ENCODE measurements around the gene TUBB6. TPM values are rescaled to one million over a fixed set of nuclear protein-coding genes. Genes with fewer than 3 reads are reported as not detected.

TUBB6 gene
- total RNA-seq, 1 donor from 2014 or later, result 800 TPM

- Histone ChIP-seq H3K27me3 (no peaks in the 10 kb centered on the region), H3K27ac (no peak overlapping the region), H3K36me3 (peaks cover 42 to 95% of the 10 kb centered on the region in 2 donors), H3K4me3 (no peak overlapping the region), H3K9me3 (no peaks in the 10 kb centered on the region), H3K4me1 (peaks cover 0 to 6% of the 10 kb centered on the region in 2 donors)
- peak in 1 of 2 donors; percentile 59 for DNase-seq (ENCODE audit: low spot score in 2 of 2)
- no peak for TF ChIP-seq CTCF (IDR thresholded peaks at IDR 0.05)
- intact Hi-C loops (cut with DNase I), result no loop called here
Measured at GRCh38 chr18:12324991-12325725, 17.1 kb downstream of the TUBB6 start.

GRCh38 chr18:12325726-12326245 lies 17.7 kb downstream of the TUBB6 start:
- H3K4me3 ChIP-seq, result no peak overlapping the region
- no peak for DNase-seq (ENCODE audit: low spot score in 2 of 2)
- H3K4me1 ChIP-seq, result peaks cover 0 to 6% of the 10 kb centered on the region in 2 donors
- peaks cover 37 to 89% of the 10 kb centered on the region in 2 donors for H3K36me3 ChIP-seq
- H3K27ac ChIP-seq, result no peak overlapping the region
- H3K27me3 ChIP-seq, result no peaks in the 10 kb centered on the region
- H3K9me3 ChIP-seq, result no peaks in the 10 kb centered on the region
- TF ChIP-seq CTCF (IDR thresholded peaks at IDR 0.05), result no peak
- intact Hi-C loops (cut with DNase I), result no loop called here

- Histone ChIP-seq H3K27me3 (no peaks in the 10 kb centered on the region), H3K9me3 (no peaks in the 10 kb centered on the region), H3K4me1 (peaks cover 0 to 6% of the 10 kb centered on the region in 2 donors), H3K4me3 (no peak overlapping the region), H3K27ac (peak overlapping the region; percentile 41 to 51), H3K36me3 (peaks cover 36 to 80% of the 10 kb centered on the region in 2 donors)
- DNase-seq (ENCODE audit: low spot score in 2 of 2), result no peak
- intact Hi-C loops (cut with DNase I), result no loop called here
- TF ChIP-seq CTCF (IDR thresholded peaks at IDR 0.05), result no peak
Measured at GRCh38 chr18:12326711-12327460, 18.8 kb downstream of the TUBB6 start.

GRCh38 chr18:12327510-12328178 lies 19.6 kb downstream of the TUBB6 start:
- peaks cover 36 to 74% of the 10 kb centered on the region in 2 donors for H3K36me3 ChIP-seq
- TF ChIP-seq CTCF (IDR thresholded peaks at IDR 0.05), result peak; percentile 42 to 77 (median 71)
- no peaks in the 10 kb centered on the region for H3K9me3 ChIP-seq
- H3K4me1 ChIP-seq, result peaks cover 0 to 6% of the 10 kb centered on the region in 2 donors
- peak overlapping the region; percentile 41 to 51 for H3K27ac ChIP-seq
- H3K4me3 ChIP-seq, result no peak overlapping the region
- DNase-seq (ENCODE audit: low spot score in 2 of 2), result peak in 1 of 2 donors; percentile 89
- intact Hi-C loops (cut with DNase I), result no loop called here
- H3K27me3 ChIP-seq, result no peaks in the 10 kb centered on the region

- Histone ChIP-seq H3K27ac (peak overlapping the region in 1 of 2 donors; percentile 51), H3K27me3 (no peaks in the 10 kb centered on the region), H3K9me3 (no peaks in the 10 kb centered on the region), H3K36me3 (peaks cover 36 to 68% of the 10 kb centered on the region in 2 donors), H3K4me3 (no peak overlapping the region), H3K4me1 (peaks cover 0 to 6% of the 10 kb centered on the region in 2 donors)
- TF ChIP-seq CTCF (IDR thresholded peaks at IDR 0.05), result no peak
- peak in 1 of 2 donors; percentile 61 for DNase-seq (ENCODE audit: low spot score in 2 of 2)
- intact Hi-C loops (cut with DNase I), result no loop called here
Measured at GRCh38 chr18:12328179-12328823, 20.3 kb downstream of the TUBB6 start.

All from ascending aorta (tissue), 2 donors.